Measurements from ENCODE around the gene KCTD3.
A peak's percentile ranks its signal among the peaks of the same experiment; 100 is the strongest.

KCTD3 gene

GRCh38 chr1:215566556-215567490, at the start of gene KCTD3:
Gene KCTD3, plus strand, starts transcription at chr1:215567304. Its CDS starts 382 bp downstream, at chr1:215567686.
- DNase-seq (ENCODE audit: low spot score), result peak; percentile 74
- in situ Hi-C loops (cut with MboI; ENCODE audit: low pct_unique_long_range_greater_than_20kb, low sequenced_read_pairs, unreplicated experiment), result no loop called here
- no peak for TF ChIP-seq CTCF (IDR thresholded peaks at IDR 0.05; ENCODE audit: extremely low read depth, insufficient read depth, missing control alignments)

GRCh38 chr1:215517441-215517891, 49.6 kb upstream of the KCTD3 start:
- in situ Hi-C loops (cut with MboI; ENCODE audit: low pct_unique_long_range_greater_than_20kb, low sequenced_read_pairs, unreplicated experiment), result no loop called here
- TF ChIP-seq CTCF (IDR thresholded peaks at IDR 0.05; ENCODE audit: extremely low read depth, insufficient read depth, missing control alignments), result no peak
- DNase-seq (ENCODE audit: low spot score), result no peak

GRCh38 chr1:215518594-215518993, 48.5 kb upstream of the KCTD3 start:
- DNase-seq (ENCODE audit: low spot score), result no peak
- in situ Hi-C loops (cut with MboI; ENCODE audit: low pct_unique_long_range_greater_than_20kb, low sequenced_read_pairs, unreplicated experiment), result no loop called here
- no peak for TF ChIP-seq CTCF (IDR thresholded peaks at IDR 0.05; ENCODE audit: extremely low read depth, insufficient read depth, missing control alignments)

- DNase-seq (ENCODE audit: low spot score), result no peak
- in situ Hi-C loops (cut with MboI; ENCODE audit: low pct_unique_long_range_greater_than_20kb, low sequenced_read_pairs, unreplicated experiment), result no loop called here
- no peak for TF ChIP-seq CTCF (IDR thresholded peaks at IDR 0.05; ENCODE audit: extremely low read depth, insufficient read depth, missing control alignments)
Measured at GRCh38 chr1:215521279-215521678, 45.8 kb upstream of the KCTD3 start.

- in situ Hi-C loops (cut with MboI; ENCODE audit: low pct_unique_long_range_greater_than_20kb, low sequenced_read_pairs, unreplicated experiment), result no loop called here
- TF ChIP-seq CTCF (IDR thresholded peaks at IDR 0.05; ENCODE audit: extremely low read depth, insufficient read depth, missing control alignments), result no peak
Measured at GRCh38 chr1:215523128-215523861, 43.8 kb upstream of the KCTD3 start.

DNA sequence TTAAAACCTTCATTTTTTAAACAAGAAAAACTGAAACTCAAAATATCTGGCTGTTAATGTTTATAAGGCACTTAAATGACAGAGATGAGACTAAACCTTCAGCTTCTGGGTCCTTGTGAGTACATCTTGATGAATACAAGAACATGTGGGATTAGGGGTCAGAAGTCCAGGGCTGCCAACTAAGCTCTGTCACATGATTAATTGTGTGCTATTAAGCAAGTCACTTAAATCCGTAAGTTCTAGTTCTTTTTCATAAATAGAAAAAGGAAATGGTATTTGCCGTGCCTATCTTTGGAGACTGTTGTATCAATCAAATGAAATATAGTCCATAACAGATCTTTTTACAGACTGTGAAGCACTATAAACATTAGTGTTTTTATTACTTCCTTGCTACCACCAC, 43.2 kb upstream of the KCTD3 start:
- no peak for TF ChIP-seq CTCF (IDR thresholded peaks at IDR 0.05; ENCODE audit: extremely low read depth, insufficient read depth, missing control alignments)
- no peak for DNase-seq (ENCODE audit: low spot score)
- in situ Hi-C loops (cut with MboI; ENCODE audit: low pct_unique_long_range_greater_than_20kb, low sequenced_read_pairs, unreplicated experiment), result no loop called here

More at GRCh38 chr1:215523128-215523861, 43.8 kb upstream of the KCTD3 start:
- no peak for DNase-seq (ENCODE audit: low spot score)
